Activated CD8-positive, alpha-beta memory T cell treated with anti-CD3 and anti-CD28 coated beads for 24 hours (primary cell): ENCODE results near the gene ENTPD1.
"Not testable (repeated sequence)": the region's sequence is repeated elsewhere in the genome, so short reads cannot be mapped to it uniquely, and the experiment has no call there.

Source experiments
- DNase-seq: peaks from one replicate; pipeline ENCODE4 v3.0.0-alpha.2; 2020

Gene ENTPD1

GRCh38 chr10:95759233-95759826 lies 3.4 kb downstream of the ENTPD1 start:
- DNase-seq, result no peak

GRCh38 chr10:95761939-95762492 lies 6.1 kb downstream of the ENTPD1 start:
- no peak for DNase-seq

GRCh38 chr10:95767884-95768556 lies 12.1 kb downstream of the ENTPD1 start:
- no peak for DNase-seq

DNA sequence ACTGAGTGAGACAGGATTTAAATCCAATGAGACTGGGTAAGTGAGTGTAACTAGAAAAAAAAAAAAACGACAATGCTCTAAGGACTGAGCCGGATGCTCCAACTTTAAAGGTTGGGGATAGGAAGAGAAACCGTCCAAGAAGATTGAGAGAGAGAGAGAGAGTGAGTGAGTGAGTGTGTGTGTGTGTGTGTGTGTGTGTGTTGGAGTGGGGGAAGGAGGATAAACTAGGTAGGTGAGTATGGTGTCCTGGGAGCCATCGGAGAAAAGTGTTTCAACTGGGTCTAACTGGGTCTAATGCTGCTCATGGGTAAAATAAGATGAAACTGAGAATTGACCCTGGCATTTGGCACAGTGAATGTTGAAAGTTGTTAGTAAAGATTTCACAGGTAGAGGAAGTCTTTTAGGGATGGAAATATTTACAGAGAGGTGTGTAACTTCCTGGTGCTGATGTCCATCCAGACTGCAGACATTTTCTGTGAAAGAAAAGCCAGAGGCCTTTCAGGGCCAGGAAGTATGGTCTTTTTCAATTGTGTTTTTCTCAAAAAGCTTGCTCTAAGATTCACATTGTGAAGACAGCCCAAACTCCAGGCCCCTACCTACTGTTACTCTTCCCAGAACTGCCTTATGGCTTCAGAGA lies 14.2 kb downstream of the ENTPD1 start:
- no peak for DNase-seq

- DNase-seq, result not testable (repeated sequence)
Observed at GRCh38 chr10:95773454-95773853, 17.5 kb downstream of the ENTPD1 start.

DNA sequence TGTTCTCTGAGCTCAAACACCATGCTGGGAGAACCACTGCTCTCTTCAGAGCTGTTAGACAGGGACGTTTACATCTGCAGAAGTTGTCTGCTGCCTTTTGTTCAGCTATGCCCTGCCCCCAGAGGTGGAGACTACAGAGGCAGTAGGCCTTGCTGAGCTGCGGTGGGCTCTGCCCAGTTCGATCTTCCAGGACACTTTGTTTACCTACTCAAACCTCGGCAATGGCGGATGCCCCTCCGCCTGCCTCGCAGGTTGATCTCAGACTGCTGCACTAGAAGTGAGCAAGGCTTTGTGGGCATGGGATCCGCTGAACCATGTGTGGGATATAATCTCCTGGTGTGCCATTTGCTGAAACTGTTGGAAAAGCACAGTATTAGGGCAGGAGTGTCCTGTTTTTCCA lies 21.7 kb downstream of the ENTPD1 start:
- DNase-seq, result not testable (repeated sequence)

- DNase-seq, result no peak
Observed at GRCh38 chr10:95782318-95782717, 26.4 kb downstream of the ENTPD1 start.

GRCh38 chr10:95783741-95784140 lies 27.8 kb downstream of the ENTPD1 start:
- no peak for DNase-seq

GRCh38 chr10:95784279-95784913 lies 28.4 kb downstream of the ENTPD1 start:
- DNase-seq, result no peak

DNA sequence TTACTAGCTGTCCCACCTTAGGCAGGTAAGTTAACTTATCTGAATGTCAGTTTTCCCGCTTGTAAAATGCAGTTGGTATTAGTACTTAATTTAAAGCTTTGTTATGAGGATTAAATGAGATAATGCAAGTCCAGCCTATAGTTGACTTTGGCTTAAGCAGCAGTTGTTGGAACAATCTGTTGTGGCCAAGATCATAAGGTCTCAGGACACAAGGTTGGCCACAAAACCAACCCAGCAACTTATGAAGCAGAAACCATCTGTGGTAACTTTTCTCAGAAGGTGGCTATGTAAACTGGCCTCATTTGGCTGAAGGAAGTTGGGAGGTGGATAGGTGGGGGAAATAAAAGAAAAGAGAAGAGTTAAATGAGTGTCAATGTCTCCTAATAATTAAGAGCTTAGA lies 29.4 kb downstream of the ENTPD1 start:
- DNase-seq, result no peak

GRCh38 chr10:95785942-95786669 lies 30.1 kb downstream of the ENTPD1 start:
- no peak for DNase-seq

DNA sequence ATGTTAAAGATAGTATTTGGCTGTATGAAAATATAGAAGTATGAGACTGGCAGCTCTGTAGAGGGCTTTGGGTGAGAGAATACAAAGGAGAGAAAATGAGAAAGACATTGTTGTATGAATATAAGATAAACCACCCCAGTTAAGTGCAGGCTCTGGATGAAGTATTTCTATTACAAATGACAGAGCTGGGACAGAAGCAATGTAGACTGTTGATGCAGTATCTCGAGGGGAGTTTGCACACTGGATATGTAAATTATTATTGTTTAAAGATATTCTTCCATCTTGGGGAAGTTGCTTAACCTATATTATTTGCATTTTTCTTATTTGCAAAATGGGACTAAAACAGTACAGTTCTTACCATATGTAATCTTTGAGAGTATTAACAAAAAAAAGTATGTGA lies 31.5 kb downstream of the ENTPD1 start:
- no peak for DNase-seq

DNA sequence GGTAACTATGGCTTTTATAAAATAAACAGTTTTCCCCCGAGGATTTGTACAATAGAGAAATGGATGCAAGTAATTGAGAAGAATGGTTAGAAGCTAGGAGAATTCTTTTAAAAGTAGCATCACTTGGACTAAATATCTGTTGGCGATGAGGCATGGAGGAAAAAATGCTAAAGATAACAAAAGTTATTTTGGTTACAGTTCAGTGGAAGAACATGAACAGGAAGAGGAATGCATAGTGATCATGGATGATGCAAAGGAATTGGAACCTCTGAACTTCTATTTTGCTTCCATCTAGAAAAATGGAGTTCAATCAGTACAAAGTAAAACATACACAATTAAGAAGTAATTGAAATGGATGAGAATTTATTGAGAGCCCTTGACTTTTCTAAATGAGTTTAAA lies 32.9 kb downstream of the ENTPD1 start:
- no peak for DNase-seq

DNA sequence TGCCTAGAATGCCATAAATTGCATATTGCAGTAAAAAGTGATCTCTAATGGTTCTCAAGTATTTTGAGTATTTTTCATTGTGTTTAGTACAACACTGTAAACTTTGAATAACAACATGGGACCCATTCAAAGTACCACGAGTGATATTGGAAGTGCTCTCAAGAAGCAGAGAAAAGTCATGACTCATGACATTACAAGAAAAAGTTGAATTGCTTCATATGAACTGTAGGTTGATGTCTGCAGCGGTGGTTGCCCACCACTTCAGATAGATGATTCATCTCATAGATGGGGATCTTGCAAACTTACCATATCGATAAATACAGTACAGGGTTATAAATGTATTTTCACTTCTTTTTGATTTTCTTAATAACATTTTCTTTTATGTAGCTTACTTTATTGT lies 33.9 kb downstream of the ENTPD1 start:
- no peak for DNase-seq

DNA sequence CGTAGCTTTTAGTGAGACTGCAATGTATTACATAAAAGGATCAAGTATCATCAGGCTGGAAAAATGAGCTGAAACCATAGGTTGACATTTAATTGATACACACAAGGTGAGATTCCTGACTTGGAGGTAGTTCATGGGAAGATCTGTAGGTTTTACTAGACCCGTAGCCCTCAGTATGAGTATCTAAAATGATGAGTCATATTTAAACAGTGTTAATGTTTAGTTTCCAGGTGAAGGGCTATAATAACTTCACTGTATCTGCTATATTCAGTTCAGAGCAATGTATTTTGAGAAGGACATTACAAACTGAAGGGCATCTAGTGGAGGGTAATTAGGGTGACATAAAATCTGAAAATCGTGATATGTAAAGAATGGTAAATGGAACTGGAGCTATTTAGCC lies 35.0 kb downstream of the ENTPD1 start:
- no peak for DNase-seq

DNA sequence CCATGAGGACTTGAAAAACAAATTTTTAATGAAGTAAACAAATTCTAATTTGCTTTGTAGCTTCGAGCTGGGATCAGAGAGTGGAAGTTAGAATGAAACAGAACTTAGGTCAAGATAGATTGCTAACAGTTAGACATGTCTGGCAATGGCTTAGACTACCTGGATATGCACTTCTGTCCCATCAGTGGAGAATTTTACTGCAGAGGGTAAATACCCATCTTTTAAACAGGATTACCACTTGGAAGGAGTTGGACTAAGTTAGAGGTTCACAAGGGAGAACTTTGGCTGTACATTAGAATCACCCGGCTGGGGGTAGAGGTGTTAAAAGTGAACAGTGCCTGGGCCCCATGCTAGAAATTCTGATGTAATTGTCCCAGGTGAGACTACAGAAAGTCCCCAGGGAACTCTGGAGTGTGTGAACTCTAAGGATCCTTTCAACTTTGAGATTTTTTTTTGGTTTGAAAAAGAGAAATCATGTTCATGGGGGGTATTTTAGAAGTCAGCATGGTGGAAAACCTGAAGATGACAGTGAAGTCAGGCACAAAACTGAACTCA lies 35.5 kb downstream of the ENTPD1 start:
- DNase-seq, result no peak

GRCh38 chr10:95792211-95792780 lies 36.3 kb downstream of the ENTPD1 start:
- DNase-seq, result no peak

DNA sequence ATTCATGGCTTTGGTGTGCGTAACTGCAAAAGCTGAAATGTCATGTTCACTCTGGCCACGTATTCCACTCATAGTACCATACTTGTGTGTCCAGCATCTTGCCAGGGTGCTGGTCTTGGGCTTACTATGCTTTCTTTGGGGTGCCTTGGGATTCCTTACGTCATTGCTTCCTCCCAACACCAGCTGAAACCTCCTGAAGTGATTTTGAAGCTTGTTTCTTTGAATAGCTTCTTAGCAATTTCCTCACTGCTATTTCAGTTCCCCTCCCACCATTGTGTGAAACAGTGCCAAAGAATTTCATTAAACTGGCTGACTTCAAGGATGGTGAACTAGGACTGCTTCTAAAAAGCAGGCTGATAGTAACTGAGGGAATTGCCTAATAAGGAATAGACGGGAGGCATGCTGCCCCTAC lies 36.9 kb downstream of the ENTPD1 start:
- DNase-seq, result no peak

DNA sequence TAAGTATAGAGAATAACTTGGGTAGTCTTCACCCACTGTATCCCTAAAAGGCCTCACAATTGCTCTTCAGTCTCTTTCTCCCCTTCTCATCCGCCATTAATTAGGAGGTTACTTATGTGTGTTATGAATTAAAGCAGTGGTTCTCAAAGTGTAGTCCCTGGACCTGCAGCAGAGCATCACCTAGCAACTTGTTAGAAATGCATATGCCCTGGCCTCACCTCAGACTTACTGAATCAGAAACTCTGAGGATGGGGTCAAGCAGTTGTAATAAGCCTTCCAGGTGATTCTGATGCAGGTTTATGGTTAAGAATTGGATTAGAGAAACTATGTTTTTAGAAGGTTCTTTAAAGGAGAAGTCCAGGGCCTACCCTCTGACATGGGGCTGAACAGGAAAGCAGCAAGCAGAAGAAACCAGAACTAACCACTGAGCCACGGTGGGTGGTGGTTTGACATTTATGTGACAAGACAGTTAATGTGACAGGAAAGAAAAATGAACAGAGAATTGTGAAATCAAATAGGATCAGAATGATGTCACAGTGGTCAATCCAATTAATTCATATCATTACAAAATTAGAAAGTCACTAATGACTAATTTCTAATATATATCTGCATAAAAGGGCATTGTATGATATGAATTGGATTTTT lies 37.6 kb downstream of the ENTPD1 start:
- no peak for DNase-seq

- no peak for DNase-seq
Observed at GRCh38 chr10:95794195-95794594, 38.2 kb downstream of the ENTPD1 start.

DNA sequence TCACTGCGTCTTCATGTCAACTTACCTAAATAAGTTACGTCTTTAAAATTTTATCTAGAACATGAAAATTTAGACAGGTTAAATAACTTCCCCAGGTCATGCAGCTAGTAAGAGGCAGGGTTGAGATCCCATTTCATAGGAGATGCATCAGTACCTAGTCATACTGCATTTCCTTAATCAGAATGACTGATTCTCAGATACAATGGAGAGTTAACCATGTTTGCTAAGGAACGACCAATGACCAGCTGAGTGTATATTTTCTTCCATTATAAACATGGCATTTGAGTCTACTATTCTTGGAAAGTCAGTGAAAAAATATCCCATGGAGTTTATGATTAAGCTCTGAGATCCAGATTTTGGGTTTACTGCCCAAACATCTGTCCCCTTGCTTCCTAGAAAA lies 39.6 kb downstream of the ENTPD1 start:
- DNase-seq, result no peak

GRCh38 chr10:95796504-95796903 lies 40.5 kb downstream of the ENTPD1 start:
- DNase-seq, result no peak
